Transverse colon (tissue), 4 donors: Measurements from ENCODE around the gene ARL4A.

Experiments
- CTCF ChIP-seq, 5 experiments: fragments of 200-600 bp in 3 of 5; fragments of 450-650 bp in 2 of 5; sonication (generic) in 3 of 5; IDR thresholded peaks; 1 replicate in 2 of 5; 2 replicates in 3 of 5; pipeline ENCODE4 v1.5.1; 2016 to 2017; ENCODE audit warnings: antibody characterized with exemption in 5 of 5, inconsistent platforms in 3 of 5, mild to moderate bottlenecking in 2 of 5, moderate library complexity in 1 of 5
- EP300 ChIP-seq: sonication (generic); formaldehyde crosslinking; IDR thresholded peaks from one replicate; pipeline ENCODE4 v1.6.1; 2017; ENCODE audit warnings: antibody characterized with exemption, low read depth
- POLR2A ChIP-seq: fragments of 450-650 bp; IDR thresholded peaks from one replicate; pipeline ENCODE4 v1.6.1; 2016; ENCODE audit warnings: antibody characterized with exemption, mild to moderate bottlenecking, moderate library complexity
- POLR2AphosphoS5 ChIP-seq, 3 donors: sonication (generic); formaldehyde crosslinking; IDR thresholded peaks; one replicate each; pipeline ENCODE4 v1.6.1; 2016; ENCODE audit warnings: antibody characterized with exemption in 3 of 3

- TF ChIP-seq EP300 = no peak
- TF ChIP-seq CTCF (IDR thresholded peaks at IDR 0.05) = no peak
- no peak for TF ChIP-seq POLR2AphosphoS5 (IDR thresholded peaks at IDR 0.05)
- no peak for TF ChIP-seq POLR2A
These were observed 31.9 kb downstream of the ARL4A start for GRCh38 chr7:12719141-12719919.
